Measurements from ENCODE around the gene GRIPAP1.

GRIPAP1 gene, protein sequence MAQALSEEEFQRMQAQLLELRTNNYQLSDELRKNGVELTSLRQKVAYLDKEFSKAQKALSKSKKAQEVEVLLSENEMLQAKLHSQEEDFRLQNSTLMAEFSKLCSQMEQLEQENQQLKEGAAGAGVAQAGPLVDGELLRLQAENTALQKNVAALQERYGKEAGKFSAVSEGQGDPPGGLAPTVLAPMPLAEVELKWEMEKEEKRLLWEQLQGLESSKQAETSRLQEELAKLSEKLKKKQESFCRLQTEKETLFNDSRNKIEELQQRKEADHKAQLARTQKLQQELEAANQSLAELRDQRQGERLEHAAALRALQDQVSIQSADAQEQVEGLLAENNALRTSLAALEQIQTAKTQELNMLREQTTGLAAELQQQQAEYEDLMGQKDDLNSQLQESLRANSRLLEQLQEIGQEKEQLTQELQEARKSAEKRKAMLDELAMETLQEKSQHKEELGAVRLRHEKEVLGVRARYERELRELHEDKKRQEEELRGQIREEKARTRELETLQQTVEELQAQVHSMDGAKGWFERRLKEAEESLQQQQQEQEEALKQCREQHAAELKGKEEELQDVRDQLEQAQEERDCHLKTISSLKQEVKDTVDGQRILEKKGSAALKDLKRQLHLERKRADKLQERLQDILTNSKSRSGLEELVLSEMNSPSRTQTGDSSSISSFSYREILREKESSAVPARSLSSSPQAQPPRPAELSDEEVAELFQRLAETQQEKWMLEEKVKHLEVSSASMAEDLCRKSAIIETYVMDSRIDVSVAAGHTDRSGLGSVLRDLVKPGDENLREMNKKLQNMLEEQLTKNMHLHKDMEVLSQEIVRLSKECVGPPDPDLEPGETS

DNA sequence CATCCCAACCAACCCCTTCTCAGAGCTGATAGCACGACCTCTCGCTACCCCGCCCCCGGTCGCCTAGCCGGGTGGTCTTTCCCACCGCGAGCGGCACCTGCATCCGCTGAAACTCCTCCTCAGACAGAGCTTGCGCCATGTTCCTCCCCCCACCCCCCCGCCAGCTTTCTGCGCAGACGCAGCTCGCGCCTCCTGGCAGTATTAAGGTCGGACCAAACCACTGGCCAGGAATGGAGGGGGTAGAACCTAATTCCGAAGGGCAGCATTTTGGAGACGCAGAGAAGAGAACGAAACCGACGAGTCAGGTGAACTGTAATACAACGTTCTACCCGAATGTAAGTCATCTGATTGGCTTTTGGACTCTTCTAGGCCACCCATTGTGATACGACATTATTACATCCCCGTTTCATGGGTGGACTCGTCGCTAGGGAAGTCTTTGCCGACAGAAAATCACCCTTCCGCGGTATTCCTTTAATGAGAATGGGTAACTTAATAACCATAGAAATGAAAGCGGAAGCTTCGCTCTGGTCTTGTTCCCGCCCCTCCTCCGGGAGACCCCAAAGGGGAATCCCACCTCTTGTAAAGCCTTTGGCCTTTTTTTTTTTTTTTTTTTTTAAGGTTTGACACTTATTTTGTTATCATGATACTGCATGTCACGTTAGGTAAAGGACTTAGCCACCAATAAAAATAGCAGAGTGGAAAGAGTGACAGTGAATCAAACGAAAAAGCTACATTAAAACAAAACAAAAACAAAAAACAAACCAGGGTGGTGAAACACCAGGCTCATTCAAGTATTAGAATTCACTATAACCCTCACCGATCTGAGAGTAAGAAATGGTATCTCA, at the start of gene GRIPAP1:
TSS of gene GRIPAP1 (minus strand) at position 174 of the 845 bp plus-strand sequence. CDS start at position 139, 35 bp downstream.
- Mint-ChIP-seq H3K4me1 (peaks cover 35% of the 10 kb centered on the region), H3K4me3 (peak within 1 kb of the TSS; percentile 98), H3K36me3 (peaks cover 34% of the 10 kb centered on the region), H3K9me3 (peaks cover 2% of the 10 kb centered on the region), H3K27me3 (no peaks in the 10 kb centered on the region), H3K27ac (peak within 1 kb of the TSS; percentile 97)
- peak; percentile 93 for ATAC-seq

DNA sequence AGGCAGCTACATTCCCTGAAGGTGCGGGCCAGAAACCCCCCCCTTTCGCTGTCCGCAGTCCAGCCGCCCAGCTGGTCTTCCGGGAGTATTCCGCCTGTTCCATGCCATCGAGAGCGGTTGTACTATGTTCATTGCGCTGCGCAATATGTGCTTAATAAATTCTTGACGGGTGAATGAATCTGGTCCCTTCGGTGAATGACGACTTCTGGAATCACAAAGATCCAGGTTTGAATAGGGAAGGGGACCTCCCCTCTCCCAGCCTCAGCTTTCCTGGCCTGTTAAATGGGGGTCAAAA, 41.9 kb upstream of the GRIPAP1 start:
- Mint-ChIP-seq H3K36me3 (peaks cover 5% of the 10 kb centered on the region), H3K4me1 (peaks cover 34% of the 10 kb centered on the region), H3K27ac (peak overlapping the region; percentile 89), H3K4me3 (peak overlapping the region; percentile 91), H3K27me3 (no peaks in the 10 kb centered on the region), H3K9me3 (no peaks in the 10 kb centered on the region)
- ATAC-seq, result no peak

DNA sequence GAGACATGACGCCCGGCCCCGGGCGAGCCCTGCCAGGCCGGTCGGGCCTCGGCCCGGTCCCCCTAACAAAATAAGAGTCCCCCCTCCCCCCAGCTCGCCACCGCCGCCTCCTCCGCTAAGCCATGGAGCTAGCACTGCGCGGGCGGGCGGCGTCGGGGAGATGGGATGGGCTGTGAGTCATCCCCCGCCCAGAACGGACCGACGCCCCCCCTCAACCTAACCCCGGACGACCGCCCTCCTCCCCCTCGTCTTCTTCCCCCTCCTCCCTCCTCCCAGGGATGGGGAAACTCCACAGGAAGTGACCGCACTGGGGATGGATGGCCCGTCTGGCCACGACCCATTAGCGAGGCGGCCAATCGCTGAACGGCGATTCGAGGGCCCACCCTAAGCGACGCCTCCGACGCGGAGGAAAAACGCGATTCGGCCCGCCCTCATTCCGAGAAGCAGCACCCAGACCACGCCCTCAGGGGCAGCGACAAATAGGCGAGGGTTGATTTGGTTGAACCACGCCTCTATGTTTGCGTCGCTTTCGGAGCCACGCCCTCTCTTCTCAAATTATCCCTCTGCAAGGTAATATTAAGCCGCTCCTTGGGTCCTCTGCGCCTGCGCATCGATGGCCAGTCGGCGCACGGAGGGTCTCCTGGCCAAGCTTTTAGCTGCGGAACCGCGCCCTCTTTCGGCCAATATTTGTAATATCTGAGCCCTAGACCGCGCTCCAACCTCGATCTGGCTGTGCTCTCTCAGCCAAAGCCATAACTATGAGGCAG, 41.3 kb upstream of the GRIPAP1 start, which contains the start of gene TFE3:
TSS of gene TFE3 (minus strand) at position 138 of the 767 bp plus-strand sequence. CDS start at position 7, 131 bp downstream.
- peak; percentile 96 for ATAC-seq
- H3K27ac Mint-ChIP-seq, result peak within 1 kb of the TSS; percentile 89
- H3K36me3 Mint-ChIP-seq, result peaks cover 10% of the 10 kb centered on the region
- peak within 1 kb of the TSS; percentile 91 for H3K4me3 Mint-ChIP-seq
- peaks cover 36% of the 10 kb centered on the region for H3K4me1 Mint-ChIP-seq
- no peaks in the 10 kb centered on the region for H3K27me3 Mint-ChIP-seq
- no peaks in the 10 kb centered on the region for H3K9me3 Mint-ChIP-seq

DNA sequence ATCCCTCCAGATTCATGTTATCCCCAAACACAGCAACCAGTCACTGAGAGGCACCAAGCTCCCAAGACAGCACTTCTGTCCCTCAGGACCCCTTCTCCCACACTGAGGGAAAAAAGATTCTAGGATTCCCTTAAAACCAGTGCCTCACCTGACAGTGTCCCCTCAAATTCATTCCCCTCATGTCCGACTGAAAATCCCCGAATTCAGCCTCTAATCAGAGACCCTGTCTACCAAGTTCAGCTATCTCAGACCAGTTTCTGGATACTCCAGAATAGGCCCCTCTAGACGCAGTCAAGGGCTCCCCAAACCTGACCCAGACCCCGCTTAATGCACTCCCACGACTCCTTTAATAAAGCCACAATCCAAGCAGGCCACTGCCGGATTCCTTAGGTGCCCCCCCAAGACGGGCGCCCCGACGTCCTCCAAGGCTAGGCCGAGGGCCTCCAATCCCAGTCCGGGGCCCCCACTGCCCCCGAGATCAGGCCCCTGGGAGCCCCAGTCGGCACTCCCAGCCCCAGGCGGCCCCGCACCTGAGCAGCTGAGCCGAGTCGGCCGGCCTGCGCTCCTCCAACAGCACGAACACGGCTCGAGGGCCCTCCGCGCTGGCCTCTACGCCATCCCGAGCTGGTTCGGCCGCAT, 40.6 kb upstream of the GRIPAP1 start:
- peaks cover 36% of the 10 kb centered on the region for H3K4me1 Mint-ChIP-seq
- no peaks in the 10 kb centered on the region for H3K27me3 Mint-ChIP-seq
- peak overlapping the region; percentile 91 for H3K4me3 Mint-ChIP-seq
- ATAC-seq, result no peak
- H3K36me3 Mint-ChIP-seq, result peaks cover 15% of the 10 kb centered on the region
- H3K9me3 Mint-ChIP-seq, result no peaks in the 10 kb centered on the region
- H3K27ac Mint-ChIP-seq, result peak overlapping the region; percentile 89

DNA sequence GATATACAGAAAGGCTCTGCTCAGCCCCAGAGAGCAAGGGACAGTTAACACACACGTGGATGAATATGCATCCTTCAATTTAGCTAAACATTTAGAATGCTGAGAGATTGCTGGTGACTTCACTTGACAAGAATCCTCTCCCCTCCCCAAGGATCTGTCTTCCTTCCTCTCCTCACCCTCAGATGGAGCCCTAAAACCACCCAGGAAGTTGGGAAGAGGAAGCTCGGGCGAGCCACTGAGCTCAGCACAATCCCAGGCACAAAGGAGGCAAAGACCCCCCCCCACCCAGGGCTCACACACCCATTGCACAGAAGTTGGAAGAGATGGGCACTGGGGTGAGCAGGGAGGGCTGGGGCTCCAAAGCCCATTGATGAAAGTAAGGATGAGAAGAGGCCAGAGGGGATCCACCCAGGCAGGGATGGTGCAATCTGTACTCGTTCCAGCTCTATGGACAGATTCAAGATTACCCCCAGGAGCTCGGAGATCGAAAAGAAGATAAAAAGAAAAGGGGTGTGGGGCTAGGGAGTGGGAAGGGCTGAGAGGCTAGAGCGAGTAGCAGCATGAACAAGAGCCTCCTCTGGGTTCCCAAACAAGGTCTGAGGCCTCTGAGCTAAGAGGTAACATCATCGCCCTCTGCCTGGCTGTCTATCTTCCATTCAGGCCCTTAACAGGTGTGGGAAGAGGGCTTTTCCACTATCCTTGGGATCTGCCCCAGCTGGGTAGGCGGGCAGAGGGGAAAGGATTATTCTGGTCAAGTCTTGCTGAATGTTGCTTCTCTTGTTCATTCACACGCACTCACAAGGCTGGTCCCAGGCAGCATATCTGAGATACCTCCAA, 39.9 kb upstream of the GRIPAP1 start:
- Mint-ChIP-seq H3K27ac (peak overlapping the region; percentile 89), H3K36me3 (peaks cover 18% of the 10 kb centered on the region), H3K9me3 (no peaks in the 10 kb centered on the region), H3K4me1 (peaks cover 36% of the 10 kb centered on the region), H3K27me3 (no peaks in the 10 kb centered on the region), H3K4me3 (peak overlapping the region; percentile 91)
- ATAC-seq, result no peak

DNA sequence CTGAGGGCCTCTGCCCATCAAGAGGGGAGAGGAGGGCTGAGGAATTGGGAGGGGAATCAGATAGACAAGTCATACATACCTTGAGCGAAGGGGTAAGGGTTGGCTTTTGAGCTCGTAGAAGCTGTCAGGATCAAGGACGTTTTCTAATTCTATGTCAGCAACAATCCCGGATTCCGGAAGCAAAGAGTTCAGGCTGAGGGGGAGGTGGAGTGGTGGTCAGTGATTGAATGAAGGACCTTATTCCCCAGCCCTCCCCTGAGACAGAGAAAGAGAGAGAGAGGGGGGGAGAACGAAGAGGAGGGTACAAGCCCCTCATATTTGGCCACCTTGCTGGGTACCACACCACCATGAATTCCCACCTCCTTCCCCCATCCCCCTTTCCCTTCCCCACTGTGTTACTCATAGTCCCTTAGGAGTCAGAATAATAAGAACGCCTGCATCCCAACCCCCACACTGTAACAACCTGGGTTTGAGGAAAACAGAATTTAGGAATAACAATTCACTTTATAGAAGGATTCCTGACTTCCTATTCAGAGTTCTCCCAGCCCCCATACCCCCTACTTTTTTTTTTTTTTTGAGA, 38.4 kb upstream of the GRIPAP1 start:
- Mint-ChIP-seq H3K27ac (peak overlapping the region; percentile 75), H3K27me3 (no peaks in the 10 kb centered on the region), H3K4me3 (peak overlapping the region; percentile 31), H3K36me3 (peaks cover 18% of the 10 kb centered on the region), H3K9me3 (no peaks in the 10 kb centered on the region), H3K4me1 (peaks cover 36% of the 10 kb centered on the region)
- no peak for ATAC-seq

DNA sequence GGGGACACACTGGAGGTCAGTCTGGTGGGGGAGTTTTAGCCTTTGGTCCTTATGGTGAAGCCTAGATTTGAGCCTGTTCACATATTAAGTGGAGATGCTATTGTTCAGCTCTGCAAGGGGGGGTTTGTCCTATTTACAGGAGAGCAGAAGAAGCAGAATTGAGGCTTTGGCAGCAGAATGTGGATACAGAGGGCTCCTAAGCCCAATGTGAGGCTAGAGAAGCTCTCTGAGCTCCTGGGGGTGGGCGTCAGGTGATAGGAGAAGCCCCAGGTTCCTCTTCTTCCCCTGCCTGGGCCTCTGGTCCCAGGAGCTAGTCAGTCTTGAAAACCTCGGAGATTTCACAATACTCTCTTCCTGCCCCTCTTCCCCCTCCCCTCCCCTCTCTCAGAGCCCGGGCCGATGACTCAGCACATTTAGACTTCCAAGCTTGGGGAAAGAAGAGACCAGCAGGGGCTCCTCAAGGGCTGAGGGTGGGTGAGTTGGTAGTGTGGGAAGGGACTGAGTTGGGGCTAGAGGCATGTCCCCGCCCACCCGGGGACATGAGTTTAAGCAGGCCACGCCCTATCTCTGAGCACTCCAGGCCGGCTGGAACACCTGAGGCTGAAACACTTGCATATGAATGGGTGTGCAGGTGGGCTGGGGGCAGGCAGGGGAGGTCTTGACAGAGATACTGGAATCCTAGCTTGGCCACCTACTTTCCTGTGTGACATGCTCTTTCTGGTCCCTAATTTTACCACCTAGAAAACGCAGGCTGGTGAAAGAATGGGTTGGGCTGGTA, 37.7 kb upstream of the GRIPAP1 start:
- ATAC-seq, result no peak
- H3K27me3 Mint-ChIP-seq, result no peaks in the 10 kb centered on the region
- no peaks in the 10 kb centered on the region for H3K9me3 Mint-ChIP-seq
- H3K27ac Mint-ChIP-seq, result peak overlapping the region; percentile 75
- peaks cover 20% of the 10 kb centered on the region for H3K36me3 Mint-ChIP-seq
- H3K4me3 Mint-ChIP-seq, result peak overlapping the region; percentile 31
- peaks cover 36% of the 10 kb centered on the region for H3K4me1 Mint-ChIP-seq

DNA sequence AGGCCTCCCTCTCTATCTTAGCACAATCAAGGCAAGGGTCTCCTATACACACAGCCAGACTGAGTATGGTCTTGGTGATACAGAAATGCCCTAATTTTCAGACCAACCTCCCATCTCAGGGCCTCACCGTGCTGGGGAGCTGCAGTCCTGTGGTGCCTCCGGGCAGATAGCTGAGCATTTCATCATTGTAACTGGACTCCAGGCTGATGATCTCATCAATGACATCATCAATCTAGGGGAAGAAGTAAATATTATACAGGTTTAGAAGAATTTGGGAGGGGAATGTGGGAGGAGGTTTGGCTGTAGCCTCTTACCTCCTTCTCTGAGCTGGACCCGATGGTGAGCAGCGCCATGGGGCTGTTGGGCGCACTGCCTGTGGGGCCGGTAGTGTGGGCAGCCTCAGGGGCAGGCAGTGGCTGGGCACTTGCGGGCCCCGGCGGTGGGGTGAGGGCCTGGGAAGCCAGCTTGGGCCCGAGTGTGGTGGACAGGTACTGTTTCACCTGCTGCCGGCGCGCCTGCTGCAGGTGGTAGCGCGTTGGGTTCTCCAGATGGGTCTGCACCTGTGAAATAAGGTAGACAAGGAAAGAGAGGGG, 35.9 kb upstream of the GRIPAP1 start:
- Mint-ChIP-seq H3K36me3 (peaks cover 36% of the 10 kb centered on the region), H3K4me3 (no peak overlapping the region), H3K4me1 (peaks cover 36% of the 10 kb centered on the region), H3K9me3 (no peaks in the 10 kb centered on the region), H3K27ac (no peak overlapping the region), H3K27me3 (no peaks in the 10 kb centered on the region)
- no peak for ATAC-seq

DNA sequence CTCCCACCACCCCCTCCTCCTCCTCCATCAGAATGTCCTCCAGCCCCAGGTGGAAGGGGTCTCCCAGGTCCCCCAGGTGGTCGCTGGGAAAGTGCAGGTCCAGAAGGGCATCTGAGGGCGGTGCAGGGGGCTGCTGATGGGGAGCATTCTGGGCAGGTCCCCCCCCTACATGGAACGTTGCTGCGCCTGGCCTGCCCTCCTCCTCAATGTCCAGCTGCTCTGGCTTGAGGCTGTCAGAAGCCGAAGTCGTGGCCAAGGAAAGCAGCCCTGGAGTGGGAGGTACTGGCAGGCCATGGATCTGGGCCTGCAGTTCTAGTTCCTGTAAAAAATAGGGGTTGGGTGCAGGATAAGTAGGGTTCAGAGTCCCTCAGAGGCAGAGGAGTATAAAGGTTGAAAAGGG, 28.2 kb upstream of the GRIPAP1 start:
- Mint-ChIP-seq H3K27me3 (no peaks in the 10 kb centered on the region), H3K27ac (no peak overlapping the region), H3K9me3 (no peaks in the 10 kb centered on the region), H3K36me3 (peaks cover 36% of the 10 kb centered on the region), H3K4me3 (no peak overlapping the region), H3K4me1 (no peaks in the 10 kb centered on the region)
- ATAC-seq, result no peak

DNA sequence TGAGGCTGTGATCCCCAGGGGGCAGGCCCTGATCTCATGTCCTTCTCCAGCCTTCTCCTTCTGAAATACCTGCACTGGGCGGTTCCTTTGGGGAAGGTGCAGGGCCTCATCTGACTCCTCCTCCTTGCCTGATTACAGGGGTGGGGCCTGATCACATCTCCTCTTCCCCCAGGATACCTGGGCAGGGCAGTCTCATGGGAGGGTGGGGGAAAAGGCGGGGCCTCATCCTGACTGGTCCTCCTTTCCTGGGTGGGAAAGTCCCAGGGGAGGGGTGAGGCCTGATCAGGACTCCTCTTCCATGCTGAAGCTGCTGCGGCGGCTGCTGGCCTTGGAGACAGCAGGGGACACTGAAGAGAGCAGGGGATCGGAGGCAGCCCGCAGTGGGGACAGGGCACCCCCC, 27.8 kb upstream of the GRIPAP1 start:
- Mint-ChIP-seq H3K36me3 (peaks cover 35% of the 10 kb centered on the region), H3K9me3 (no peaks in the 10 kb centered on the region), H3K4me1 (no peaks in the 10 kb centered on the region), H3K27me3 (no peaks in the 10 kb centered on the region), H3K4me3 (no peak overlapping the region), H3K27ac (no peak overlapping the region)
- ATAC-seq, result no peak

DNA sequence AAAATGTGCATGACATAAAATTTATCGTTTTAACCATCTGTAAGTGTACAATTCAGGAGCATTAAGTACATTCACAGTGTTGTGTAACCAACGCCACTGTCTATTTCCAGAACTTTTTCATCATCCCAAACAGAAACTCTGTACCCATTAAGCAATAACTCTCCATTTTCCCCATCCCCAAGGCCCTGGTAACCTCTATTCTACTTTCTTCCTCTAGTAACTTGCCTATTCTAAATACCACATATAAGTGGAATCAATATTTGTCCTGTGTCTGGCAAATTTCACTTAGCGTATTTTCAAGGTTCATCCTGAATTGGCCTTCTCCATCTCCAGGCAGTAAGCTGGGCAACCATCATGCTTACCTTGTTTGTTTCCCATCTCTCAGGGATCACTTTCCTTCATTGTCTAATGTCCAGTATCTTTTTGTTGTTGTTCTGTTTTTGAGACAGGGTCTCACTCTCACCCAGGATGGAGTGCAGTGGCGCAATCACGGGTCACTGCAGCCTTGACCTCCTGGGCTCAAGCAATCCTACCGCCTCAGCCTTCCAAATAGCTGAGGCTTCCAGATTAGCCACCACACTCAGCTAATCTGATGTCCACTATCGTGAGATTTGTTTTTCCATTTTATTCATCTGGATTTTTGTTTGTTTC, 17.7 kb upstream of the GRIPAP1 start:
- Mint-ChIP-seq H3K27ac (no peak overlapping the region), H3K4me3 (no peak overlapping the region), H3K4me1 (no peaks in the 10 kb centered on the region), H3K36me3 (peaks cover 4% of the 10 kb centered on the region), H3K9me3 (no peaks in the 10 kb centered on the region), H3K27me3 (no peaks in the 10 kb centered on the region)
- ATAC-seq, result no peak

DNA sequence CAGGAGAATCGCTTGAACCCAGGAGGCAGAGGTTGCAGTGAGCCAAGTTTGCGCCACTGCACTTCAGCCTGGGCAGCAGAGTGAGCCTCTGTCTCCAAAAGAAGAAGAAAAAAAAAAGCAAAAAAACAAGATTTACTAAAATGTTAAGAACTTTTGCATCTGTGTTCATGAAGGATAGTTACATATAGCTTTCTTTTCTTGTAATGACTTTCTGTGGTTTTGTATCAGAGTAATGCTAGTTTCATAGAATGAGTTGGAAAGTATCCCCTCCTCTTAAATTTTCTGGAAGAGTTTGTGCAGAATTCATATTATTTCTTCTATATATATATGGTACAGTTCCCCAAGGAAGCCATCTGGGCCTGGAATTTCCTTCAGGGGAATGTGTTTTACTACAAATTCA, 17.0 kb upstream of the GRIPAP1 start:
- Mint-ChIP-seq H3K4me3 (no peak overlapping the region), H3K36me3 (no peaks in the 10 kb centered on the region), H3K9me3 (no peaks in the 10 kb centered on the region), H3K4me1 (no peaks in the 10 kb centered on the region), H3K27me3 (no peaks in the 10 kb centered on the region), H3K27ac (no peak overlapping the region)
- no peak for ATAC-seq
